HepG2 (cell line): ENCODE results near the gene ERF. TPM values are rescaled to one million over a fixed set of nuclear protein-coding genes. Genes with fewer than 3 reads are reported as not detected.

Source experiments
- ATAC-seq: fragments of 200-7000 bp; cut with Tn5 transposase; 3 replicates; pipeline ENCODE4 v1.9.1; 2020; ENCODE audit warnings: mild to moderate bottlenecking, moderate library complexity
- BruUV-seq: library from RNA; stranded (reverse); fragments of 400-500 nt; replicated peaks from 2 replicates; lab custom pipeline; 2021; lab: Mats Ljungman, UMichigan
- CTCF ChIA-PET: fragments of 300-600 bp; formaldehyde crosslinking; extraction: SDS; loops from one replicate; lab custom pipeline; 2021; ENCODE audit warnings: low total read pairs, inconsistent platforms, low intra/inter-chr PET ratio; lab: Yijun Ruan, JAX
- POLR2A ChIA-PET: fragments of 350-600 bp; sonication (Branson Sonifier 250); formaldehyde crosslinking; loops from one replicate; lab custom pipeline; 2020; ENCODE audit warnings: antibody characterized with exemption, inconsistent platforms; lab: Yijun Ruan, JAX
- DNase-seq: peaks from one replicate; pipeline ENCODE4 v3.0.0-alpha.2; 2015; ENCODE audit warnings: low spot score
- FAIRE-seq: peaks from 3 replicates; lab custom pipeline; 2011; peaks lifted over from hg19 to GRCh38; lab: Jason Lieb, UNC
- H2AFZ ChIP-seq: one replicate; pipeline ENCODE4 v1.6.1; 2011; ENCODE audit warnings: low read length, inconsistent platforms
- H3K27ac ChIP-seq: fragments of 300-600 bp; 3 replicates; pipeline ENCODE4 v1.8.0; 2011; ENCODE audit warnings: mixed run types, mild to moderate bottlenecking, mixed read lengths, low read length, inconsistent platforms; ENCODE audit not compliant: insufficient read depth; ENCODE audit errors: extremely low read length
- H3K27me3 ChIP-seq, 2 experiments: fragments of 200-600 bp in 1 of 2; 2 replicates in 1 of 2; 3 replicates in 1 of 2; pipeline versions ENCODE4 v1.6.0 to v1.8.0; 2011; ENCODE audit warnings: low read length in 2 of 2, mild to moderate bottlenecking in 2 of 2, moderate library complexity in 2 of 2, inconsistent platforms in 1 of 2; ENCODE audit not compliant: insufficient read depth in 2 of 2, control insufficient read depth in 1 of 2
- H3K36me3 ChIP-seq, 2 experiments: fragments of 200-600 bp in 1 of 2; replicated peaks in 1 of 2; 2 replicates in 1 of 2; 3 replicates in 1 of 2; pipeline versions ENCODE4 v1.5.1 to v1.8.0; 2011; ENCODE audit warnings: low read length in 2 of 2, inconsistent platforms in 1 of 2; ENCODE audit not compliant: insufficient read depth in 2 of 2, control insufficient read depth in 1 of 2
- H3K4me1 ChIP-seq: 2 replicates; pipeline ENCODE4 v1.5.1; 2012; ENCODE audit warnings: low read length, inconsistent platforms; ENCODE audit not compliant: insufficient read depth
- H3K4me2 ChIP-seq: 2 replicates; pipeline ENCODE4 v1.6.0; 2011; ENCODE audit warnings: low read depth, low read length, inconsistent platforms
- H3K4me3 ChIP-seq, 3 experiments: fragments of 200-600 bp in 1 of 3; sonication (generic), shearing (Covaris generic) in 1 of 3; replicated peaks in 1 of 3; 2 replicates each; pipeline ENCODE4 v1.5.1; 2011 to 2016; ENCODE audit warnings: low read length in 3 of 3, inconsistent platforms in 2 of 3, low read depth in 2 of 3, mild to moderate bottlenecking in 2 of 3, control low read depth in 1 of 3, mixed read lengths in 1 of 3; ENCODE audit not compliant: insufficient read depth in 1 of 3
- H3K79me2 ChIP-seq: one replicate; pipeline ENCODE4 v1.6.1; 2011; ENCODE audit warnings: low read length, inconsistent platforms; ENCODE audit not compliant: insufficient read depth
- H3K9ac ChIP-seq: 2 replicates; pipeline ENCODE4 v1.6.0; 2011; ENCODE audit warnings: mild to moderate bottlenecking, low read depth, low read length, inconsistent platforms; ENCODE audit not compliant: insufficient read depth
- H3K9me3 ChIP-seq: 2 replicates; pipeline ENCODE4 v1.5.1; 2012; ENCODE audit warnings: mild to moderate bottlenecking, low read length
- H4K20me1 ChIP-seq: 2 replicates; pipeline ENCODE4 v1.6.0; 2011; ENCODE audit warnings: inconsistent platforms, mild to moderate bottlenecking, low read length, moderate library complexity; ENCODE audit not compliant: insufficient read depth
- ESRRA ChIP-seq: sonication (generic); formaldehyde crosslinking; IDR thresholded peaks from 2 replicates; pipeline ENCODE4 v1.5.1; 2020; ENCODE audit warnings: mild to moderate bottlenecking, low read depth, missing genetic modification reagents
- HDAC1 ChIP-seq: sonication (generic); formaldehyde crosslinking; IDR thresholded peaks from 2 replicates; pipeline ENCODE4 v1.5.1; 2020; ENCODE audit warnings: mild to moderate bottlenecking, missing genetic modification reagents
- HDAC2 ChIP-seq: sonication (generic); formaldehyde crosslinking; IDR thresholded peaks from 2 replicates; pipeline ENCODE4 v1.4.0; 2020; ENCODE audit warnings: missing genetic modification reagents
- HNRNPUL1 ChIP-seq: fragments of 200-400 bp; formaldehyde crosslinking; IDR thresholded peaks from 2 replicates; pipeline ENCODE4 v1.6.1; 2017; ENCODE audit warnings: low read depth, mild to moderate bottlenecking, low read length, moderate library complexity
- MAZ ChIP-seq, 2 experiments: sonication (generic) in 1 of 2; formaldehyde crosslinking in 1 of 2; IDR thresholded peaks; 2 replicates each; pipeline versions ENCODE4 v1.5.0 to v1.6.1; 2012 to 2020; ENCODE audit warnings: low read depth in 2 of 2, mild to moderate bottlenecking in 2 of 2, borderline replicate concordance in 1 of 2, improper control_type of control experiment in 1 of 2, low read length in 1 of 2, missing genetic modification reagents in 1 of 2, moderate library complexity in 1 of 2
- RFXANK ChIP-seq: IDR thresholded peaks from 2 replicates; pipeline ENCODE4 v1.6.1; 2016
- ZKSCAN1 ChIP-seq: fragments of 150-350 bp; IDR thresholded peaks from 2 replicates; pipeline ENCODE4 v1.6.1; 2014; ENCODE audit warnings: low read length
- ZNF317 ChIP-seq: sonication (generic); formaldehyde crosslinking; IDR thresholded peaks from 2 replicates; pipeline ENCODE4 v1.5.0; 2020; ENCODE audit warnings: mild to moderate bottlenecking, missing genetic modification reagents
- WGBS: methylation state at CpG from one replicate; pipeline ENCODE4 v1.1.6; 2017; ENCODE audit warnings: low lambda C conversion rate; 5-methylcytosine and 5-hydroxymethylcytosine counted together
- in situ Hi-C: cut with HindIII; loops from 2 replicates; pipeline ENCODE4 v1.10.0; 2017; ENCODE audit warnings: low pct_unique_long_range_greater_than_20kb; ENCODE audit not compliant: extremely low pct_ligation_motif_present
- intact Hi-C: fragments of 100-400 bp; cut with micrococcal nuclease; formaldehyde crosslinking; loops from one replicate; pipeline ENCODE4 v1.10.0; 2022; ENCODE audit not compliant: unreplicated experiment
- polyA plus RNA-seq, 8 experiments: library from polyadenylated mRNA; depleted of rRNA in 3 of 8; stranded (reverse) in 7 of 8; unstranded in 1 of 8; fragments of >200 nt; fragmentation: Illumina TruSeq in 4 of 8; extraction: Trizol in 4 of 8; gene quantifications; 2 replicates each; pipeline versions ENCODE4 v1.2.1 to v1.2.3, GENCODE V29; 2011 to 2016; ENCODE audit warnings: low read depth in 4 of 8, missing spikeins in 1 of 8, mixed read lengths in 1 of 8; ENCODE audit not compliant: insufficient read depth in 1 of 8
- total RNA-seq, 5 experiments: library from RNA; depleted of rRNA; stranded (reverse); fragments of >200 nt; fragmentation: Illumina TruSeq; extraction: Trizol; gene quantifications; 2 replicates each; pipeline ENCODE4 v1.2.3, GENCODE V29; 2016; ENCODE audit warnings: low read depth in 1 of 5
- TF ChIP-seq, protein P1 (sequence below): IDR thresholded peaks from 2 replicates; pipeline ENCODE4 v1.6.1; 2012; ENCODE audit warnings: low read length, improper control_type of control experiment
- TF ChIP-seq, protein P2 (sequence below): sonication (generic); formaldehyde crosslinking; IDR thresholded peaks from 2 replicates; pipeline ENCODE4 v1.5.0; 2020; ENCODE audit warnings: missing genetic modification reagents
- TF ChIP-seq, protein P3 (sequence below): sonication (generic); formaldehyde crosslinking; IDR thresholded peaks from 2 replicates; pipeline ENCODE4 v1.5.1; 2020; ENCODE audit warnings: mild to moderate bottlenecking, missing genetic modification reagents, moderate library complexity
- TF ChIP-seq, protein P4 (sequence below): sonication (generic); formaldehyde crosslinking; IDR thresholded peaks from 2 replicates; pipeline ENCODE4 v1.5.0; 2020; ENCODE audit warnings: mild to moderate bottlenecking, missing genetic modification reagents

The ERF gene
- total and polyA plus RNA-seq, 2 of the 13 experiments (the other 11 are each of a cell fraction or from before 2014, with no cell fraction given): 67.1 to 69.9 TPM

DNA sequence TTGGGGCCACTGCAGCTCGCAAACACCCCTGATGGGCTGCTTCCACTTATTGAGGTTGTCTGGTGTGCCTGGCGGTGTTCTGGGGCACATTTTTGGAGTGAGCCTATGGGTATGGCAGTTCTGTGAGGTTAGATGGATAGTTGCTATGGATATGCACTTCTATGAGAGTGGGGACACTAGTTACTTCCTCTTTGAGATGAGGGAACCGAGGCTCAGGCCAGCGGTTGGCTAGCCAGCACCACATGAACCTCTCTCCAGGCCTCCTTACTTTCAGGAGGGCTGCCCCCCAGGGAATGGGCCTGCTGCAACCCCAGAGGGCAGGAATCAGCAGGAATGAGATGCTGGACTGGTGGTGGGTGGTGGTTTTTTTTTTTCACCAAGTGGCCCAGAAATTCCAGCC, 33.5 kb upstream of the ERF start:
- peaks cover 11% of the 10 kb centered on the region; the same call in 1 of the 2 replicates for H4K20me1 ChIP-seq
- in situ Hi-C loops (loop anchor here (5.0 kb wide), 1 partner anchor 36 kb away; no protein-coding TSS in a partner anchor), intact Hi-C loops (no loop called here)
- no peaks in the 10 kb centered on the region for H3K9me3 ChIP-seq
- peaks cover 31 to 63% of the 10 kb centered on the region in 2 experiments; a peak in 4 of 5 replicates for H3K36me3 ChIP-seq
- POLR2A ChIA-PET: no interaction called here
- peaks cover 20% of the 10 kb centered on the region for H3K4me1 ChIP-seq
- CTCF ChIA-PET: no interaction called here
- no peaks in the 10 kb centered on the region; a peak in 1 of 5 replicates for H3K27me3 ChIP-seq
- WGBS: 100% methylated on average over 2 of the region's 4 CpGs
- TF ChIP-seq ZKSCAN1: no peak
- TF ChIP-seq HDAC2 (CRISPR knock-in tag): no peak
- no peak for TF ChIP-seq RFXANK (CRISPR knock-in tag)
- TF ChIP-seq, protein P1, sequence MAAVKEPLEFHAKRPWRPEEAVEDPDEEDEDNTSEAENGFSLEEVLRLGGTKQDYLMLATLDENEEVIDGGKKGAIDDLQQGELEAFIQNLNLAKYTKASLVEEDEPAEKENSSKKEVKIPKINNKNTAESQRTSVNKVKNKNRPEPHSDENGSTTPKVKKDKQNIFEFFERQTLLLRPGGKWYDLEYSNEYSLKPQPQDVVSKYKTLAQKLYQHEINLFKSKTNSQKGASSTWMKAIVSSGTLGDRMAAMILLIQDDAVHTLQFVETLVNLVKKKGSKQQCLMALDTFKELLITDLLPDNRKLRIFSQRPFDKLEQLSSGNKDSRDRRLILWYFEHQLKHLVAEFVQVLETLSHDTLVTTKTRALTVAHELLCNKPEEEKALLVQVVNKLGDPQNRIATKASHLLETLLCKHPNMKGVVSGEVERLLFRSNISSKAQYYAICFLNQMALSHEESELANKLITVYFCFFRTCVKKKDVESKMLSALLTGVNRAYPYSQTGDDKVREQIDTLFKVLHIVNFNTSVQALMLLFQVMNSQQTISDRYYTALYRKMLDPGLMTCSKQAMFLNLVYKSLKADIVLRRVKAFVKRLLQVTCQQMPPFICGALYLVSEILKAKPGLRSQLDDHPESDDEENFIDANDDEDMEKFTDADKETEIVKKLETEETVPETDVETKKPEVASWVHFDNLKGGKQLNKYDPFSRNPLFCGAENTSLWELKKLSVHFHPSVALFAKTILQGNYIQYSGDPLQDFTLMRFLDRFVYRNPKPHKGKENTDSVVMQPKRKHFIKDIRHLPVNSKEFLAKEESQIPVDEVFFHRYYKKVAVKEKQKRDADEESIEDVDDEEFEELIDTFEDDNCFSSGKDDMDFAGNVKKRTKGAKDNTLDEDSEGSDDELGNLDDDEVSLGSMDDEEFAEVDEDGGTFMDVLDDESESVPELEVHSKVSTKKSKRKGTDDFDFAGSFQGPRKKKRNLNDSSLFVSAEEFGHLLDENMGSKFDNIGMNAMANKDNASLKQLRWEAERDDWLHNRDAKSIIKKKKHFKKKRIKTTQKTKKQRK: no peak
- TF ChIP-seq, protein P2, sequence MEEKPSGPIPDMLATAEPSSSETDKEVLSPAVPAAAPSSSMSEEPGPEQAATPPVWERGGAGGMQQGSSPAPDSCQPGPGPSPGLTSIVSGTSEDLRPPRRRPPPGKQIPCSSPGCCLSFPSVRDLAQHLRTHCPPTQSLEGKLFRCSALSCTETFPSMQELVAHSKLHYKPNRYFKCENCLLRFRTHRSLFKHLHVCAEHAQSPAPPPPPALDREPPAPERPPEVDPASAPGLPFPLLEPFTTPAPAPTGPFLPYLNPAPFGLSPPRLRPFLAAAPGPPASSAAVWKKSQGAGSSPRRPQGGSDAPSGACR (CRISPR knock-in tag): no peak
- no peak for TF ChIP-seq HNRNPUL1
- TF ChIP-seq ESRRA (CRISPR knock-in tag): no peak
- no peak for TF ChIP-seq ZNF317 (CRISPR knock-in tag)
- TF ChIP-seq, protein P3, sequence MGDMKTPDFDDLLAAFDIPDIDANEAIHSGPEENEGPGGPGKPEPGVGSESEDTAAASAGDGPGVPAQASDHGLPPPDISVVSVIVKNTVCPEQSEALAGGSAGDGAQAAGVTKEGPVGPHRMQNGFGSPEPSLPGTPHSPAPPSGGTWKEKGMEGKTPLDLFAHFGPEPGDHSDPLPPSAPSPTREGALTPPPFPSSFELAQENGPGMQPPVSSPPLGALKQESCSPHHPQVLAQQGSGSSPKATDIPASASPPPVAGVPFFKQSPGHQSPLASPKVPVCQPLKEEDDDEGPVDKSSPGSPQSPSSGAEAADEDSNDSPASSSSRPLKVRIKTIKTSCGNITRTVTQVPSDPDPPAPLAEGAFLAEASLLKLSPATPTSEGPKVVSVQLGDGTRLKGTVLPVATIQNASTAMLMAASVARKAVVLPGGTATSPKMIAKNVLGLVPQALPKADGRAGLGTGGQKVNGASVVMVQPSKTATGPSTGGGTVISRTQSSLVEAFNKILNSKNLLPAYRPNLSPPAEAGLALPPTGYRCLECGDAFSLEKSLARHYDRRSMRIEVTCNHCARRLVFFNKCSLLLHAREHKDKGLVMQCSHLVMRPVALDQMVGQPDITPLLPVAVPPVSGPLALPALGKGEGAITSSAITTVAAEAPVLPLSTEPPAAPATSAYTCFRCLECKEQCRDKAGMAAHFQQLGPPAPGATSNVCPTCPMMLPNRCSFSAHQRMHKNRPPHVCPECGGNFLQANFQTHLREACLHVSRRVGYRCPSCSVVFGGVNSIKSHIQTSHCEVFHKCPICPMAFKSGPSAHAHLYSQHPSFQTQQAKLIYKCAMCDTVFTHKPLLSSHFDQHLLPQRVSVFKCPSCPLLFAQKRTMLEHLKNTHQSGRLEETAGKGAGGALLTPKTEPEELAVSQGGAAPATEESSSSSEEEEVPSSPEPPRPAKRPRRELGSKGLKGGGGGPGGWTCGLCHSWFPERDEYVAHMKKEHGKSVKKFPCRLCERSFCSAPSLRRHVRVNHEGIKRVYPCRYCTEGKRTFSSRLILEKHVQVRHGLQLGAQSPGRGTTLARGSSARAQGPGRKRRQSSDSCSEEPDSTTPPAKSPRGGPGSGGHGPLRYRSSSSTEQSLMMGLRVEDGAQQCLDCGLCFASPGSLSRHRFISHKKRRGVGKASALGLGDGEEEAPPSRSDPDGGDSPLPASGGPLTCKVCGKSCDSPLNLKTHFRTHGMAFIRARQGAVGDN (CRISPR knock-in tag): no peak
- TF ChIP-seq MAZ (IDR thresholded peaks at IDR 0.05; ENCODE audit: borderline replicate concordance, low read depth, low read length): no peak
- TF ChIP-seq MAZ (CRISPR knock-in tag; IDR thresholded peaks at IDR 0.05; ENCODE audit: low read depth): no peak
- TF ChIP-seq, protein P4, sequence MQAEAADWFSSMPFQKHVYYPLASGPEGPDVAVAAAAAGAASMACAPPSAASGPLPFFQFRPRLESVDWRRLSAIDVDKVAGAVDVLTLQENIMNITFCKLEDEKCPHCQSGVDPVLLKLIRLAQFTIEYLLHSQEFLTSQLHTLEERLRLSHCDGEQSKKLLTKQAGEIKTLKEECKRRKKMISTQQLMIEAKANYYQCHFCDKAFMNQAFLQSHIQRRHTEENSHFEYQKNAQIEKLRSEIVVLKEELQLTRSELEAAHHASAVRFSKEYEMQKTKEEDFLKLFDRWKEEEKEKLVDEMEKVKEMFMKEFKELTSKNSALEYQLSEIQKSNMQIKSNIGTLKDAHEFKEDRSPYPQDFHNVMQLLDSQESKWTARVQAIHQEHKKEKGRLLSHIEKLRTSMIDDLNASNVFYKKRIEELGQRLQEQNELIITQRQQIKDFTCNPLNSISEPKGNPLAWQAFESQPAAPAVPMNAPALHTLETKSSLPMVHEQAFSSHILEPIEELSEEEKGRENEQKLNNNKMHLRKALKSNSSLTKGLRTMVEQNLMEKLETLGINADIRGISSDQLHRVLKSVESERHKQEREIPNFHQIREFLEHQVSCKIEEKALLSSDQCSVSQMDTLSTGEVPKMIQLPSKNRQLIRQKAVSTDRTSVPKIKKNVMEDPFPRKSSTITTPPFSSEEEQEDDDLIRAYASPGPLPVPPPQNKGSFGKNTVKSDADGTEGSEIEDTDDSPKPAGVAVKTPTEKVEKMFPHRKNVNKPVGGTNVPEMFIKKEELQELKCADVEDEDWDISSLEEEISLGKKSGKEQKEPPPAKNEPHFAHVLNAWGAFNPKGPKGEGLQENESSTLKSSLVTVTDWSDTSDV (CRISPR knock-in tag): no peak
- no peak for TF ChIP-seq HDAC1 (CRISPR knock-in tag)
- no peak overlapping the region for H2AFZ ChIP-seq
- FAIRE-seq (no peak), DNase-seq (no peak), ATAC-seq (no peak)
- H3K9ac ChIP-seq: no peak overlapping the region
- H3K27ac ChIP-seq: no peak overlapping the region
- H3K4me3 ChIP-seq: no peak overlapping the region
- peaks cover 19% of the 10 kb centered on the region for H3K79me2 ChIP-seq
- H3K4me2 ChIP-seq: no peak overlapping the region
- BruUV-seq: no TSS peak
